Vagina (tissue), 2 donors: ENCODE results near the gene PLD1. TPM values are rescaled to one million over a fixed set of nuclear protein-coding genes. Genes with fewer than 3 reads are reported as not detected.

Experiments used
- DNase-seq, 2 donors: peaks; one replicate each; pipeline ENCODE4 v3.0.0-alpha.2; 2017; ENCODE audit errors: extremely low spot score in 2 of 2
- H3K27ac ChIP-seq: fragments of 200-600 bp; sonication (generic); one replicate; pipeline ENCODE4 v1.5.1; 2019
- H3K27me3 ChIP-seq: fragments of 200-600 bp; sonication (generic); one replicate; pipeline ENCODE4 v1.5.1; 2019
- H3K36me3 ChIP-seq, 2 donors: fragments of 200-600 bp; sonication (generic); one replicate each; pipeline ENCODE4 v1.5.1; 2017 to 2019
- H3K4me1 ChIP-seq: fragments of 200-600 bp; sonication (generic); one replicate; pipeline ENCODE4 v1.5.1; 2019
- H3K4me3 ChIP-seq, 2 donors: fragments of 200-600 bp; sonication (generic); 1 replicate in 1 of 2; 2 replicates in 1 of 2; pipeline ENCODE4 v1.5.1; 2016 to 2019
- H3K9me3 ChIP-seq: fragments of 200-600 bp; sonication (generic); one replicate; pipeline ENCODE4 v1.5.1; 2019
- POLR2A ChIP-seq, 2 donors: fragments of 450-650 bp; IDR thresholded peaks; one replicate each; pipeline ENCODE4 v1.6.1; 2017; ENCODE audit warnings: antibody characterized with exemption in 2 of 2, mild to moderate bottlenecking in 2 of 2, moderate library complexity in 2 of 2
- POLR2AphosphoS5 ChIP-seq, 2 donors: sonication (generic); formaldehyde crosslinking; IDR thresholded peaks; one replicate each; pipeline ENCODE4 v1.9.0; 2017; ENCODE audit warnings: antibody characterized with exemption in 2 of 2, mild to moderate bottlenecking in 2 of 2, low read depth in 1 of 2; ENCODE audit not compliant: insufficient read depth in 1 of 2
- intact Hi-C: fragments of 100-400 bp; cut with DNase I; formaldehyde crosslinking; loops from one replicate; pipeline ENCODE4 v1.15.1; 2023
- total RNA-seq: library from RNA; depleted of rRNA; stranded (reverse); fragments of >200 nt; gene quantifications from one replicate; pipeline ENCODE4 v1.2.3, GENCODE V29; 2016
- TF ChIP-seq, protein P1 (sequence below), 3 experiments: fragments of 450-650 bp in 2 of 3; fragments of 200-600 bp in 1 of 3; sonication (generic) in 1 of 3; IDR thresholded peaks; one replicate each; pipeline ENCODE4 v1.5.1; 2017 to 2019; ENCODE audit warnings: antibody characterized with exemption in 3 of 3, mild to moderate bottlenecking in 2 of 3, moderate library complexity in 2 of 3

PLD1 gene
- total RNA-seq, 1 donor from 2014 or later = 35.6 TPM

DNA sequence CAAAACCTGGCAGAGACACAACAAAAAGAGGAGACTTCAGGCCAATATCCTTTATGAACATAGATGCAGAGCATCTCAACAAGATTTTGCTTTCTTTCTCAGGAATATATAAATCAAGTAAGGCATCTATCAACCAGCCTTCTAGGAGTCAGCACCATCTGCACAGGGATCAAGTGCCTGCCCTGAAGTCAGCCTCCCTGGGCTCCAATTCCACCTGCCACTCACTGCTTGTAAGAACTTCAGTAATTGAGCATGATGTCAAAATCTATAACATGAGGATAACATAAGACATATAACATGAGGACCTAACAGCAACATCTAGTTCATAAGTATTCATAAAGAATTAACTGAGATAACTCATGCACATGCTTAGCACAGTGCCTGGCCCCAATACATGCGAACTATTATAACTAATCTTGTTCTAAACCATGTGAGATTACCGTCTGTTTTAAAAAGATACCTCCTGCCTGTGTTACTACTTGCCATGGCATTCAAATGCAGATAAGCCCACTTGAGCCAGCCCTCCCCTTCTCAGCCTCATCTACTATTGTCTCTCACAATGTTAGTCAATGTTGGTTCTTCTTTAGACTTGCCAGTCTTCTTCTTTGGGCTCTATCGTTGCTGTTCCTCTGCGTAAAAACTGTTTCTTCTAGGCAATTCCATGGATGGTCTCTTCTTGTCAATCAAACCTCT, 91.6 kb downstream of the PLD1 start:
- DNase-seq = no peak
- Histone ChIP-seq H3K27ac (no peak overlapping the region), H3K4me3 (no peak overlapping the region), H3K4me1 (no peaks in the 10 kb centered on the region), H3K9me3 (no peaks in the 10 kb centered on the region), H3K36me3 (peaks cover 0 to 7% of the 10 kb centered on the region in 2 donors), H3K27me3 (no peaks in the 10 kb centered on the region)
- intact Hi-C loops = no loop called here
- TF ChIP-seq, protein P1, sequence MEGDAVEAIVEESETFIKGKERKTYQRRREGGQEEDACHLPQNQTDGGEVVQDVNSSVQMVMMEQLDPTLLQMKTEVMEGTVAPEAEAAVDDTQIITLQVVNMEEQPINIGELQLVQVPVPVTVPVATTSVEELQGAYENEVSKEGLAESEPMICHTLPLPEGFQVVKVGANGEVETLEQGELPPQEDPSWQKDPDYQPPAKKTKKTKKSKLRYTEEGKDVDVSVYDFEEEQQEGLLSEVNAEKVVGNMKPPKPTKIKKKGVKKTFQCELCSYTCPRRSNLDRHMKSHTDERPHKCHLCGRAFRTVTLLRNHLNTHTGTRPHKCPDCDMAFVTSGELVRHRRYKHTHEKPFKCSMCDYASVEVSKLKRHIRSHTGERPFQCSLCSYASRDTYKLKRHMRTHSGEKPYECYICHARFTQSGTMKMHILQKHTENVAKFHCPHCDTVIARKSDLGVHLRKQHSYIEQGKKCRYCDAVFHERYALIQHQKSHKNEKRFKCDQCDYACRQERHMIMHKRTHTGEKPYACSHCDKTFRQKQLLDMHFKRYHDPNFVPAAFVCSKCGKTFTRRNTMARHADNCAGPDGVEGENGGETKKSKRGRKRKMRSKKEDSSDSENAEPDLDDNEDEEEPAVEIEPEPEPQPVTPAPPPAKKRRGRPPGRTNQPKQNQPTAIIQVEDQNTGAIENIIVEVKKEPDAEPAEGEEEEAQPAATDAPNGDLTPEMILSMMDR (IDR thresholded peaks at IDR 0.05) = no peak
- no peak for TF ChIP-seq POLR2A (IDR thresholded peaks at IDR 0.05)
- no peak for TF ChIP-seq POLR2AphosphoS5 (IDR thresholded peaks at IDR 0.05; ENCODE audit: insufficient read depth in 1 of 2, low read depth in 1 of 2)

GRCh38 chr3:171715155-171715554, 95.1 kb downstream of the PLD1 start:
- Histone ChIP-seq H3K36me3 (peaks cover 0 to 13% of the 10 kb centered on the region in 2 donors), H3K27me3 (no peaks in the 10 kb centered on the region)
- intact Hi-C loops = no loop called here

GRCh38 chr3:171712171-171712938, 97.9 kb downstream of the PLD1 start:
- intact Hi-C loops = no loop called here
- H3K27ac ChIP-seq = no peak overlapping the region
- H3K36me3 ChIP-seq = peaks cover 0 to 24% of the 10 kb centered on the region in 2 donors
- no peak for TF ChIP-seq POLR2AphosphoS5 (IDR thresholded peaks at IDR 0.05; ENCODE audit: insufficient read depth in 1 of 2, low read depth in 1 of 2)
- TF ChIP-seq, protein P1 (IDR thresholded peaks at IDR 0.05) = no peak
- no peak for TF ChIP-seq POLR2A (IDR thresholded peaks at IDR 0.05)
- H3K9me3 ChIP-seq = no peaks in the 10 kb centered on the region
- no peaks in the 10 kb centered on the region for H3K27me3 ChIP-seq
- H3K4me1 ChIP-seq = no peaks in the 10 kb centered on the region
- no peak overlapping the region for H3K4me3 ChIP-seq
- no peak for DNase-seq

More at GRCh38 chr3:171715155-171715554, 95.1 kb downstream of the PLD1 start:
- Histone ChIP-seq H3K4me1 (no peaks in the 10 kb centered on the region), H3K9me3 (no peaks in the 10 kb centered on the region), H3K27ac (no peak overlapping the region), H3K4me3 (no peak overlapping the region)
- TF ChIP-seq, protein P1 (IDR thresholded peaks at IDR 0.05) = no peak
- TF ChIP-seq POLR2A (IDR thresholded peaks at IDR 0.05) (no peak), POLR2AphosphoS5 (IDR thresholded peaks at IDR 0.05; ENCODE audit: insufficient read depth in 1 of 2, low read depth in 1 of 2) (no peak)
- DNase-seq = no peak

GRCh38 chr3:171711461-171712170, 98.7 kb downstream of the PLD1 start:
- H3K27ac ChIP-seq = no peak overlapping the region
- intact Hi-C loops = no loop called here
- no peak for DNase-seq
- H3K4me1 ChIP-seq = no peaks in the 10 kb centered on the region
- no peaks in the 10 kb centered on the region for H3K9me3 ChIP-seq
- TF ChIP-seq, protein P1 (IDR thresholded peaks at IDR 0.05) = no peak
- TF ChIP-seq POLR2AphosphoS5 (IDR thresholded peaks at IDR 0.05; ENCODE audit: insufficient read depth in 1 of 2, low read depth in 1 of 2) (no peak), POLR2A (IDR thresholded peaks at IDR 0.05) (no peak)
- peaks cover 0 to 24% of the 10 kb centered on the region in 2 donors for H3K36me3 ChIP-seq
- H3K4me3 ChIP-seq = no peak overlapping the region
- H3K27me3 ChIP-seq = no peaks in the 10 kb centered on the region
